Measurements from ENCODE around the gene OIT3. TPM values are rescaled to one million over a fixed set of nuclear protein-coding genes. Genes with fewer than 3 reads are reported as not detected.

OIT3 gene
- total RNA-seq, 2 experiments from 2014 or later = not detected

- Mint-ChIP-seq H3K4me1 (ENCODE audit: low read depth) (no peaks in the 10 kb centered on the region), H3K9me3 (no peaks in the 10 kb centered on the region), H3K4me3 (no peak overlapping the region), H3K27me3 (ENCODE audit: low read depth) (peaks cover 3% of the 10 kb centered on the region), H3K36me3 (ENCODE audit: low read depth) (no peaks in the 10 kb centered on the region), H3K27ac (no peak overlapping the region)
- CTCF ChIA-PET = no interaction called here
- intact Hi-C loops (cut with micrococcal nuclease) = no loop called here
- DNase-seq = no peak
Measured at GRCh38 chr10:72956001-72956400, 62.5 kb downstream of the OIT3 start.

- DNase-seq = no peak
- H3K27me3 Mint-ChIP-seq (ENCODE audit: low read depth) = peaks cover 8% of the 10 kb centered on the region
Measured at GRCh38 chr10:72976886-72977285, 83.3 kb downstream of the OIT3 start.

GRCh38 chr10:72979709-72980108 lies 86.2 kb downstream of the OIT3 start:
- Mint-ChIP-seq H3K9me3 (peaks cover 41% of the 10 kb centered on the region), H3K27me3 (ENCODE audit: low read depth) (peaks cover 11% of the 10 kb centered on the region), H3K4me3 (no peak overlapping the region), H3K4me1 (ENCODE audit: low read depth) (no peaks in the 10 kb centered on the region), H3K27ac (no peak overlapping the region), H3K36me3 (ENCODE audit: low read depth) (peaks cover 19% of the 10 kb centered on the region)
- CTCF ChIA-PET = interaction anchor here (0.6 kb wide), 1 partner anchor 65 kb away, joined by 3 read pairs; no protein-coding TSS in a partner anchor
- intact Hi-C loops (cut with micrococcal nuclease) = no loop called here
- DNase-seq = no peak

More at GRCh38 chr10:72976886-72977285, 83.3 kb downstream of the OIT3 start:
- H3K9me3 Mint-ChIP-seq = peaks cover 40% of the 10 kb centered on the region
- CTCF ChIA-PET = interaction anchor here (0.7 kb wide), 1 partner anchor 70 kb away, joined by 3 read pairs; no protein-coding TSS in a partner anchor
- H3K36me3 Mint-ChIP-seq (ENCODE audit: low read depth) = peaks cover 19% of the 10 kb centered on the region
- H3K27ac Mint-ChIP-seq = no peak overlapping the region
- no peaks in the 10 kb centered on the region for H3K4me1 Mint-ChIP-seq (ENCODE audit: low read depth)
- intact Hi-C loops (cut with micrococcal nuclease) = no loop called here
- H3K4me3 Mint-ChIP-seq = no peak overlapping the region

DNA sequence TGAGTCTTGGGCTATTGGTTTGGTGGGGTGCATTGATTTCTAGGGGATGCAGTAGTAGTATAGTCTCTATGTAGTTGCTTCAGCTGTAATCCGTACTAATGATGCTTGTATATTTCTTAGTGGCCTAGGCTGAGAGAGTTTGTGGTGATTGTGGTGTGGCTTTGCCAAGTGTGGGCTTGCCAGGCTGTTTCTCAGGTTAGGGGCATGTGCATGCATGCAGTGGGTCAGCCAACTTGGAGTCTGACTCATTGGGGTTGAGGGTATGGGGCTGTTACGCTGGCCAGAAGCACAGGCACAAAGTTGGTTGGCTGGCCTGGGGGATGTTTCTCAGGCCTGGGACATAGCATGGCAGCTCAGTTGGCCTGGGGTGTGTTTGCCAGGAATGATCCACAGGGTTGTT lies 86.8 kb downstream of the OIT3 start:
- intact Hi-C loops (cut with micrococcal nuclease) = no loop called here
- CTCF ChIA-PET = no interaction called here

GRCh38 chr10:72981028-72981881 lies 87.7 kb downstream of the OIT3 start:
- CTCF ChIA-PET = no interaction called here
- Mint-ChIP-seq H3K36me3 (ENCODE audit: low read depth) (peaks cover 17% of the 10 kb centered on the region), H3K27me3 (ENCODE audit: low read depth) (peaks cover 5% of the 10 kb centered on the region), H3K4me1 (ENCODE audit: low read depth) (no peaks in the 10 kb centered on the region), H3K4me3 (no peak overlapping the region), H3K27ac (no peak overlapping the region), H3K9me3 (peaks cover 31% of the 10 kb centered on the region)
- DNase-seq = no peak
- intact Hi-C loops (cut with micrococcal nuclease) = no loop called here

More for the DNA sequence above, 86.8 kb downstream of the OIT3 start:
- DNase-seq = no peak
- Mint-ChIP-seq H3K27me3 (ENCODE audit: low read depth) (peaks cover 10% of the 10 kb centered on the region), H3K27ac (no peak overlapping the region), H3K9me3 (peaks cover 37% of the 10 kb centered on the region), H3K4me3 (no peak overlapping the region), H3K4me1 (ENCODE audit: low read depth) (no peaks in the 10 kb centered on the region), H3K36me3 (ENCODE audit: low read depth) (peaks cover 17% of the 10 kb centered on the region)

GRCh38 chr10:72981882-72982529 lies 88.5 kb downstream of the OIT3 start:
- CTCF ChIA-PET = no interaction called here
- DNase-seq = no peak
- H3K9me3 Mint-ChIP-seq = peaks cover 27% of the 10 kb centered on the region
- no peaks in the 10 kb centered on the region for H3K4me1 Mint-ChIP-seq (ENCODE audit: low read depth)
- H3K27me3 Mint-ChIP-seq (ENCODE audit: low read depth) = peaks cover 5% of the 10 kb centered on the region
- H3K36me3 Mint-ChIP-seq (ENCODE audit: low read depth) = peaks cover 16% of the 10 kb centered on the region
- H3K27ac Mint-ChIP-seq = no peak overlapping the region
- intact Hi-C loops (cut with micrococcal nuclease) = no loop called here
- no peak overlapping the region for H3K4me3 Mint-ChIP-seq

Other genes starting within 250 kb of the OIT3 start
- gene MCU, start 201.6 kb upstream of the OIT3 start, total RNA-seq = 10 to 100 TPM; 23.6 to 25.6 TPM
- not detected for gene PLA2G12B, start 61.1 kb downstream of the OIT3 start, total RNA-seq
- 10 to 100 TPM; 15.3 to 15.9 TPM for gene P4HA1, start 203.1 kb downstream of the OIT3 start, total RNA-seq
- gene NUDT13, start 216.7 kb downstream of the OIT3 start, total RNA-seq = under 1 TPM; 0.72 to 0.83 TPM